ENCODE data around the gene VASN.
"Not testable (repeated sequence)": the region's sequence is repeated elsewhere in the genome, so short reads cannot be mapped to it uniquely, and the experiment has no call there.

The VASN gene

GRCh38 chr16:4337540-4338088 is 34.0 kb upstream of the VASN start:
- DNase-seq (ENCODE audit: low read depth), result no peak

GRCh38 chr16:4338125-4338582 is 33.5 kb upstream of the VASN start:
- no peak for DNase-seq (ENCODE audit: low read depth)

- no peak for DNase-seq (ENCODE audit: low read depth)
Measured at GRCh38 chr16:4338712-4339299, 32.8 kb upstream of the VASN start.

- DNase-seq (ENCODE audit: low read depth), result no peak
Measured at GRCh38 chr16:4339455-4339854, 32.2 kb upstream of the VASN start.

GRCh38 chr16:4339909-4340308 is 31.7 kb upstream of the VASN start:
- DNase-seq (ENCODE audit: low read depth), result no peak

- DNase-seq (ENCODE audit: low read depth), result no peak
Measured at GRCh38 chr16:4340443-4340842, 31.2 kb upstream of the VASN start.

- DNase-seq (ENCODE audit: low read depth), result no peak
Measured at GRCh38 chr16:4341250-4341649, 30.4 kb upstream of the VASN start.

GRCh38 chr16:4342866-4343744 is 28.5 kb upstream of the VASN start:
- DNase-seq (ENCODE audit: low read depth), result no peak

- not testable (repeated sequence) for DNase-seq (ENCODE audit: low read depth)
Measured at GRCh38 chr16:4344300-4344982, 27.2 kb upstream of the VASN start.

GRCh38 chr16:4344983-4345835 is 26.4 kb upstream of the VASN start:
- DNase-seq (ENCODE audit: low read depth), result no peak

GRCh38 chr16:4345836-4346781 is 25.5 kb upstream of the VASN start:
- DNase-seq (ENCODE audit: low read depth), result no peak

- no peak for DNase-seq (ENCODE audit: low read depth)
Measured at GRCh38 chr16:4347010-4347409, 24.6 kb upstream of the VASN start.

GRCh38 chr16:4347765-4348509 is 23.7 kb upstream of the VASN start:
- no peak for DNase-seq (ENCODE audit: low read depth)

GRCh38 chr16:4349332-4349731 is 22.3 kb upstream of the VASN start:
- no peak for DNase-seq (ENCODE audit: low read depth)

- no peak for DNase-seq (ENCODE audit: low read depth)
Measured at GRCh38 chr16:4350365-4350786, 21.3 kb upstream of the VASN start.

GRCh38 chr16:4350787-4351659 is 20.6 kb upstream of the VASN start, which contains the start of gene PAM16:
Gene PAM16, minus strand, starts transcription at chr16:4351321. Its CDS starts 87 bp downstream, at chr16:4351234.
- peak; percentile 95 for DNase-seq (ENCODE audit: low read depth)

- no peak for DNase-seq (ENCODE audit: low read depth)
Measured at GRCh38 chr16:4351880-4352279, 19.8 kb upstream of the VASN start.

GRCh38 chr16:4352843-4353242 is 18.8 kb upstream of the VASN start:
- DNase-seq (ENCODE audit: low read depth), result no peak

GRCh38 chr16:4353675-4354074 is 18.0 kb upstream of the VASN start:
- no peak for DNase-seq (ENCODE audit: low read depth)

All from T follicular helper cell (primary cell).